Measurements from ENCODE around the gene GPC5.

The GPC5 gene

DNA sequence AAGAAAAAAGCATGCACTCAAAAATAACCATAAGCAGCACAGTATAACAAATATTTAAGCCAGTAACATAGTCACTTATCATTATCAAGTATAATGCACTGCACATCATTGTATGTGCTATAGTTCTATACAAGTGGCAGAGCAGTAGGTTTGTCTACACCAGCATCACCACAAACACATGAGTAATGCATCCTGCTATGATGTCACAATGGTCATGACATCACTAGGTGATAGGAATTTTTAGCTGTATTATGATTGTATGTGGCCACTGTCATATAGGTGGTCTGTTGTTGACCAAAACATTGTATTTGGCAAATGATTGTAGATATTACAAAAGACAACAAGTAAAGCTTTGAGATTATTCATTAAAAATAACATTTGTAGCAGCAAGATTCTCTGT, 967.5 kb downstream of the GPC5 start:
- no peak overlapping the region for H3K27ac ChIP-seq (ENCODE audit: low read depth, low read length)
- no peak overlapping the region for H3K4me3 ChIP-seq (ENCODE audit: low read depth, low read length)
- no peaks in the 10 kb centered on the region for H3K79me2 ChIP-seq (ENCODE audit: control insufficient read depth, insufficient read depth, low read length, unreplicated experiment)
- no peaks in the 10 kb centered on the region for H3K4me1 ChIP-seq (ENCODE audit: control insufficient read depth, insufficient read depth, low read length, unreplicated experiment)
- no peak overlapping the region for H2AFZ ChIP-seq (ENCODE audit: low read length, unreplicated experiment)
- H3K36me3 ChIP-seq (ENCODE audit: insufficient read depth, low read length), result no peaks in the 10 kb centered on the region
- H3K27me3 ChIP-seq (ENCODE audit: insufficient read depth, low read length), result no peaks in the 10 kb centered on the region

- Histone ChIP-seq H3K4me3 (ENCODE audit: low read depth, low read length) (no peak overlapping the region), H3K27ac (ENCODE audit: low read depth, low read length) (no peak overlapping the region), H3K27me3 (ENCODE audit: insufficient read depth, low read length) (no peaks in the 10 kb centered on the region), H3K79me2 (ENCODE audit: control insufficient read depth, insufficient read depth, low read length, unreplicated experiment) (no peaks in the 10 kb centered on the region), H2AFZ (ENCODE audit: low read length, unreplicated experiment) (no peak overlapping the region), H3K4me1 (ENCODE audit: control insufficient read depth, insufficient read depth, low read length, unreplicated experiment) (no peaks in the 10 kb centered on the region), H3K36me3 (ENCODE audit: insufficient read depth, low read length) (no peaks in the 10 kb centered on the region)
These were observed 979.0 kb downstream of the GPC5 start for GRCh38 chr13:92377396-92377795.

DNA sequence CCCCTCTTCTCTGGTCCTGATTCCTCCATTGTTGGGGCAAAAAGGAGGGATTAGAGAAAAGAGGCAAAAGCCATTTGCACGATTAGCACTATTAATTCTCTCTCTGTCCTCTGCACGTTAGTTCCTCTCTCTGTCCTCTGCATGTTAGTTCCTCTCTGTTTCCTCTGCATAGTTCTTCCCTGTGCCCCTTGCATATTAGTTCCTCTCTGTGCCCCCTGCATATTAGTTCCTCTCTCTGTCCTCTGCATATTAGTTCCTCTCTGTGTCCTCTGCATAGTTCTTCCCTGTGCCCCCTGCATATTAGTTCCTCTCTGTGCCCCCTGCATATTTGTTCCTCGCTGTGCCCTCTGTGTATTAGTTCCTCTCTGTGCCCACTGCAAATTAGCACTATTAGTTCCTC, 981.0 kb downstream of the GPC5 start:
- Histone ChIP-seq H3K4me3 (ENCODE audit: low read depth, low read length) (no peak overlapping the region), H3K27ac (ENCODE audit: low read depth, low read length) (no peak overlapping the region), H3K79me2 (ENCODE audit: control insufficient read depth, insufficient read depth, low read length, unreplicated experiment) (no peaks in the 10 kb centered on the region), H3K36me3 (ENCODE audit: insufficient read depth, low read length) (no peaks in the 10 kb centered on the region), H2AFZ (ENCODE audit: low read length, unreplicated experiment) (no peak overlapping the region), H3K4me1 (ENCODE audit: control insufficient read depth, insufficient read depth, low read length, unreplicated experiment) (no peaks in the 10 kb centered on the region), H3K27me3 (ENCODE audit: insufficient read depth, low read length) (no peaks in the 10 kb centered on the region)

- Histone ChIP-seq H3K27me3 (ENCODE audit: insufficient read depth, low read length) (no peaks in the 10 kb centered on the region), H3K4me1 (ENCODE audit: control insufficient read depth, insufficient read depth, low read length, unreplicated experiment) (no peaks in the 10 kb centered on the region), H3K4me3 (ENCODE audit: low read depth, low read length) (no peak overlapping the region), H3K27ac (ENCODE audit: low read depth, low read length) (no peak overlapping the region), H3K36me3 (ENCODE audit: insufficient read depth, low read length) (no peaks in the 10 kb centered on the region), H2AFZ (ENCODE audit: low read length, unreplicated experiment) (no peak overlapping the region), H3K79me2 (ENCODE audit: control insufficient read depth, insufficient read depth, low read length, unreplicated experiment) (no peaks in the 10 kb centered on the region)
These were observed 986.0 kb downstream of the GPC5 start for GRCh38 chr13:92384410-92384809.

GRCh38 chr13:92387245-92387644, 988.8 kb downstream of the GPC5 start:
- Histone ChIP-seq H3K79me2 (ENCODE audit: control insufficient read depth, insufficient read depth, low read length, unreplicated experiment) (no peaks in the 10 kb centered on the region), H3K27ac (ENCODE audit: low read depth, low read length) (no peak overlapping the region), H2AFZ (ENCODE audit: low read length, unreplicated experiment) (no peak overlapping the region), H3K27me3 (ENCODE audit: insufficient read depth, low read length) (no peaks in the 10 kb centered on the region), H3K4me1 (ENCODE audit: control insufficient read depth, insufficient read depth, low read length, unreplicated experiment) (no peaks in the 10 kb centered on the region), H3K4me3 (ENCODE audit: low read depth, low read length) (no peak overlapping the region), H3K36me3 (ENCODE audit: insufficient read depth, low read length) (no peaks in the 10 kb centered on the region)

GRCh38 chr13:92390217-92390616, 991.8 kb downstream of the GPC5 start:
- no peak overlapping the region for H2AFZ ChIP-seq (ENCODE audit: low read length, unreplicated experiment)
- H3K27me3 ChIP-seq (ENCODE audit: insufficient read depth, low read length), result no peaks in the 10 kb centered on the region
- no peak overlapping the region for H3K4me3 ChIP-seq (ENCODE audit: low read depth, low read length)
- no peaks in the 10 kb centered on the region for H3K4me1 ChIP-seq (ENCODE audit: control insufficient read depth, insufficient read depth, low read length, unreplicated experiment)
- no peaks in the 10 kb centered on the region for H3K79me2 ChIP-seq (ENCODE audit: control insufficient read depth, insufficient read depth, low read length, unreplicated experiment)
- no peak overlapping the region for H3K27ac ChIP-seq (ENCODE audit: low read depth, low read length)
- no peaks in the 10 kb centered on the region for H3K36me3 ChIP-seq (ENCODE audit: insufficient read depth, low read length)

GRCh38 chr13:92403606-92404005, 1005.2 kb downstream of the GPC5 start:
- Histone ChIP-seq H3K4me1 (ENCODE audit: control insufficient read depth, insufficient read depth, low read length, unreplicated experiment) (no peaks in the 10 kb centered on the region), H3K79me2 (ENCODE audit: control insufficient read depth, insufficient read depth, low read length, unreplicated experiment) (no peaks in the 10 kb centered on the region), H3K27me3 (ENCODE audit: insufficient read depth, low read length) (no peaks in the 10 kb centered on the region), H3K36me3 (ENCODE audit: insufficient read depth, low read length) (no peaks in the 10 kb centered on the region), H3K27ac (ENCODE audit: low read depth, low read length) (no peak overlapping the region), H3K4me3 (ENCODE audit: low read depth, low read length) (no peak overlapping the region), H2AFZ (ENCODE audit: low read length, unreplicated experiment) (no peak overlapping the region)

- Histone ChIP-seq H3K27ac (ENCODE audit: low read depth, low read length) (no peak overlapping the region), H3K36me3 (ENCODE audit: insufficient read depth, low read length) (no peaks in the 10 kb centered on the region), H2AFZ (ENCODE audit: low read length, unreplicated experiment) (no peak overlapping the region), H3K27me3 (ENCODE audit: insufficient read depth, low read length) (no peaks in the 10 kb centered on the region), H3K4me1 (ENCODE audit: control insufficient read depth, insufficient read depth, low read length, unreplicated experiment) (no peaks in the 10 kb centered on the region), H3K4me3 (ENCODE audit: low read depth, low read length) (no peak overlapping the region), H3K79me2 (ENCODE audit: control insufficient read depth, insufficient read depth, low read length, unreplicated experiment) (no peaks in the 10 kb centered on the region)
These were observed 1009.4 kb downstream of the GPC5 start for GRCh38 chr13:92407858-92408257.

DNA sequence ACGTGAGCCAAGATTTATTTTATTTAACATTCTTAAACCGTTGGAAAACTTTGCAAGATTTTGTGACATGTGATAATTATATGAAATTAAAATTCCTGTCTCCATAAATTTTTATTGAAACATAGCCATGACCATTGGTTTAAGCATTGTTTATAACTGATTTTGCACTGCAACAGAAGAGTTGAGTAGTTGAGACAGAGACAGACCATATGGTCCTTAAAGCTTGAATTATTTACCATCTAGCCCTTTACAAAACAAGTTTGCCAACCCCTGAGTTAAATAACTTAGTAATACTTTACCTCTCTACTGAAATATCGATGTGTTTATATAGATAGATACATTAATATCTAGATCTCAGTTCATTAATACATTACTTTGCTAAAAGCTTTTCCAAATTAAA, 1014.1 kb downstream of the GPC5 start:
- Histone ChIP-seq H3K36me3 (ENCODE audit: insufficient read depth, low read length) (no peaks in the 10 kb centered on the region), H3K4me3 (ENCODE audit: low read depth, low read length) (no peak overlapping the region), H2AFZ (ENCODE audit: low read length, unreplicated experiment) (no peak overlapping the region), H3K27me3 (ENCODE audit: insufficient read depth, low read length) (no peaks in the 10 kb centered on the region), H3K4me1 (ENCODE audit: control insufficient read depth, insufficient read depth, low read length, unreplicated experiment) (no peaks in the 10 kb centered on the region), H3K27ac (ENCODE audit: low read depth, low read length) (no peak overlapping the region), H3K79me2 (ENCODE audit: control insufficient read depth, insufficient read depth, low read length, unreplicated experiment) (no peaks in the 10 kb centered on the region)

- Histone ChIP-seq H3K4me3 (ENCODE audit: low read depth, low read length) (no peak overlapping the region), H3K79me2 (ENCODE audit: control insufficient read depth, insufficient read depth, low read length, unreplicated experiment) (no peaks in the 10 kb centered on the region), H3K27me3 (ENCODE audit: insufficient read depth, low read length) (no peaks in the 10 kb centered on the region)
These were observed 1014.6 kb downstream of the GPC5 start for GRCh38 chr13:92412996-92413395.

DNA sequence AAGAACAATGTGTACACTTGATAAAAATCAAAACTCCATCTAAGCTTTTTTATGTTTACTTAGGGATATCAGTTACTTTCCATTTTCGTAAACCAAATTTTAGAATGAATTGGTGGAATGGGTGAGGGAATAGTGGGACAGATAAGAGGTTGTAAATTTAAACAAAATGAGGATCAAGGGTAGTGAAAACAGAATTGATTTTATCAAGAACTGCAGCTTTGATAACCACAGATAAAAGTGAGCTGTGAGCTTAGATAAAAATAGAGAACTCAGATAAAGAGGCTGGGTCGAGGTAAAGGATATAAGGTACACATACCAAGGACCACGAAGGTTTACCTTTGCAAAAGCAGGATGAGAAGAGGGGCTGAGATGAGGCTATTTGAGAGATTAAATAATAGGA, 1015.0 kb downstream of the GPC5 start:
- Histone ChIP-seq H3K27ac (ENCODE audit: low read depth, low read length) (no peak overlapping the region), H3K79me2 (ENCODE audit: control insufficient read depth, insufficient read depth, low read length, unreplicated experiment) (no peaks in the 10 kb centered on the region), H3K4me1 (ENCODE audit: control insufficient read depth, insufficient read depth, low read length, unreplicated experiment) (no peaks in the 10 kb centered on the region), H2AFZ (ENCODE audit: low read length, unreplicated experiment) (no peak overlapping the region), H3K4me3 (ENCODE audit: low read depth, low read length) (no peak overlapping the region), H3K36me3 (ENCODE audit: insufficient read depth, low read length) (no peaks in the 10 kb centered on the region), H3K27me3 (ENCODE audit: insufficient read depth, low read length) (no peaks in the 10 kb centered on the region)

More at GRCh38 chr13:92412996-92413395, 1014.6 kb downstream of the GPC5 start:
- Histone ChIP-seq H3K4me1 (ENCODE audit: control insufficient read depth, insufficient read depth, low read length, unreplicated experiment) (no peaks in the 10 kb centered on the region), H3K36me3 (ENCODE audit: insufficient read depth, low read length) (no peaks in the 10 kb centered on the region), H2AFZ (ENCODE audit: low read length, unreplicated experiment) (no peak overlapping the region), H3K27ac (ENCODE audit: low read depth, low read length) (no peak overlapping the region)

Data from ACC112 (cell line).